Transverse colon (tissue), 4 donors: ENCODE measurements around the gene CRYBG3. TPM values are rescaled to one million over a fixed set of nuclear protein-coding genes. Genes with fewer than 3 reads are reported as not detected.
A peak's percentile ranks its signal among the peaks of the same experiment; 100 is the strongest.
"Not testable (repeated sequence)": the region's sequence is repeated elsewhere in the genome, so short reads cannot be mapped to it uniquely, and the experiment has no call there.

Source experiments
- DNase-seq: peaks from one replicate; pipeline ENCODE4 v3.0.0-alpha.2; 2019
- H3K27ac ChIP-seq, 4 donors: fragments of 200-600 bp; sonication (generic); 2 replicates each; pipeline ENCODE4 v1.5.1; 2016 to 2018; ENCODE audit warnings: inconsistent platforms in 4 of 4
- H3K27me3 ChIP-seq: fragments of 200-600 bp; sonication (generic); 2 replicates; pipeline ENCODE4 v1.5.1; 2017; ENCODE audit warnings: inconsistent platforms
- H3K36me3 ChIP-seq, 4 donors: fragments of 200-600 bp; sonication (generic); 2 replicates each; pipeline ENCODE4 v1.5.1; 2017 to 2019; ENCODE audit warnings: inconsistent platforms in 4 of 4
- H3K4me1 ChIP-seq, 4 donors: fragments of 200-600 bp; sonication (generic); 2 replicates each; pipeline ENCODE4 v1.5.1; 2017 to 2020; ENCODE audit warnings: inconsistent platforms in 4 of 4
- H3K4me3 ChIP-seq, 4 donors: fragments of 200-600 bp; sonication (generic); 1 replicate in 1 of 4; 2 replicates in 3 of 4; pipeline versions ENCODE4 v1.5.1 to v1.6.1; 2017 to 2019; ENCODE audit warnings: inconsistent platforms in 4 of 4
- H3K9me3 ChIP-seq, 2 donors: fragments of 200-600 bp; sonication (generic); 2 replicates each; pipeline ENCODE4 v1.5.1; 2017 to 2019; ENCODE audit warnings: inconsistent platforms in 2 of 2
- EP300 ChIP-seq: sonication (generic); formaldehyde crosslinking; IDR thresholded peaks from one replicate; pipeline ENCODE4 v1.6.1; 2017; ENCODE audit warnings: antibody characterized with exemption, low read depth
- POLR2A ChIP-seq: fragments of 450-650 bp; IDR thresholded peaks from one replicate; pipeline ENCODE4 v1.6.1; 2016; ENCODE audit warnings: antibody characterized with exemption, mild to moderate bottlenecking, moderate library complexity
- POLR2AphosphoS5 ChIP-seq, 3 donors: sonication (generic); formaldehyde crosslinking; IDR thresholded peaks; one replicate each; pipeline ENCODE4 v1.6.1; 2016; ENCODE audit warnings: antibody characterized with exemption in 3 of 3
- WGBS, 2 donors: methylation state at CpG; one replicate each; pipeline ENCODE4 v1.1.5; 2018; ENCODE audit warnings: low coverage in 1 of 2; 5-methylcytosine and 5-hydroxymethylcytosine counted together
- in situ Hi-C, 4 donors: fragments of 200-750 bp; cut with MboI; loops; one replicate each; pipeline versions ENCODE4 v1.15.0 to v1.15.1; 2017; ENCODE audit warnings: low sequenced_read_pairs in 3 of 4, low pct_ligation_motif_present in 1 of 4, low pct_unique_long_range_greater_than_20kb in 1 of 4
- intact Hi-C: fragments of 100-400 bp; cut with DNase I; formaldehyde crosslinking; loops from one replicate; pipeline ENCODE4 v1.15.1; 2023; ENCODE audit warnings: low total_unique reads
- total RNA-seq, 4 donors: library from RNA; depleted of rRNA; stranded (reverse); fragments of >200 nt; gene quantifications; one replicate each; pipeline ENCODE4 v1.1.0, GENCODE V29; 2016
- TF ChIP-seq, protein P1 (sequence below), 5 experiments: fragments of 200-600 bp in 3 of 5; fragments of 450-650 bp in 2 of 5; sonication (generic) in 3 of 5; IDR thresholded peaks; 1 replicate in 2 of 5; 2 replicates in 3 of 5; pipeline ENCODE4 v1.5.1; 2016 to 2017; ENCODE audit warnings: antibody characterized with exemption in 5 of 5, inconsistent platforms in 3 of 5, mild to moderate bottlenecking in 2 of 5, moderate library complexity in 1 of 5

Gene CRYBG3
- total RNA-seq, 4 donors from 2014 or later: 21.3 to 32.7 (median 27.9) TPM

DNA sequence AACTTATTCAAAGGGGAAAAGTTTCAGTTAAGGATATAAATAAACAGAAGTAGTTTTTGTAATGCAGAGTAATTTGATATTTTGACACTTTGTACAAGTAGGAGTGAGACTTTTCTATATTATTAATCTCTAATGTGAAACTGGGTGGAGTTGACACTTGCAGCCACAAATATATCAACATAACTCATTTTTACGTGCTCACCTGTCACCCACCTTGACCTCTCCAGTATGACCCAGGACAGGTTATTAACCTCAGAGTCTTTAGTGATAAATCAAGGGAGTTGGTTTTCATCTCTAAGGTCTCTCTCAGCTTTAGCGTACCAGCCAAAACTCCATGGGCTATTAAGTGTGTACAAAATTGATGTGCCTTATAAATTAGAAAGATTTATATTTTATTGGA lies 7.4 kb downstream of the CRYBG3 start:
- 74 to 91% methylated on average over 2 of the region's 2 CpGs for WGBS, 2 donors
- intact Hi-C loops (no loop called here), in situ Hi-C loops (no loop called here)
- no peak for DNase-seq
- H3K4me3 ChIP-seq: no peak overlapping the region
- H3K4me1 ChIP-seq: peaks cover 5 to 30% (median 9%) of the 10 kb centered on the region in 4 donors
- peak overlapping the region in 1 of 4 donors; percentile 28 for H3K27ac ChIP-seq
- H3K9me3 ChIP-seq: no peaks in the 10 kb centered on the region
- no peaks in the 10 kb centered on the region for H3K36me3 ChIP-seq
- TF ChIP-seq EP300 (no peak), POLR2A (no peak), POLR2AphosphoS5 (IDR thresholded peaks at IDR 0.05) (no peak)
- TF ChIP-seq, protein P1, sequence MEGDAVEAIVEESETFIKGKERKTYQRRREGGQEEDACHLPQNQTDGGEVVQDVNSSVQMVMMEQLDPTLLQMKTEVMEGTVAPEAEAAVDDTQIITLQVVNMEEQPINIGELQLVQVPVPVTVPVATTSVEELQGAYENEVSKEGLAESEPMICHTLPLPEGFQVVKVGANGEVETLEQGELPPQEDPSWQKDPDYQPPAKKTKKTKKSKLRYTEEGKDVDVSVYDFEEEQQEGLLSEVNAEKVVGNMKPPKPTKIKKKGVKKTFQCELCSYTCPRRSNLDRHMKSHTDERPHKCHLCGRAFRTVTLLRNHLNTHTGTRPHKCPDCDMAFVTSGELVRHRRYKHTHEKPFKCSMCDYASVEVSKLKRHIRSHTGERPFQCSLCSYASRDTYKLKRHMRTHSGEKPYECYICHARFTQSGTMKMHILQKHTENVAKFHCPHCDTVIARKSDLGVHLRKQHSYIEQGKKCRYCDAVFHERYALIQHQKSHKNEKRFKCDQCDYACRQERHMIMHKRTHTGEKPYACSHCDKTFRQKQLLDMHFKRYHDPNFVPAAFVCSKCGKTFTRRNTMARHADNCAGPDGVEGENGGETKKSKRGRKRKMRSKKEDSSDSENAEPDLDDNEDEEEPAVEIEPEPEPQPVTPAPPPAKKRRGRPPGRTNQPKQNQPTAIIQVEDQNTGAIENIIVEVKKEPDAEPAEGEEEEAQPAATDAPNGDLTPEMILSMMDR (IDR thresholded peaks at IDR 0.05): no peak
- no peaks in the 10 kb centered on the region for H3K27me3 ChIP-seq

DNA sequence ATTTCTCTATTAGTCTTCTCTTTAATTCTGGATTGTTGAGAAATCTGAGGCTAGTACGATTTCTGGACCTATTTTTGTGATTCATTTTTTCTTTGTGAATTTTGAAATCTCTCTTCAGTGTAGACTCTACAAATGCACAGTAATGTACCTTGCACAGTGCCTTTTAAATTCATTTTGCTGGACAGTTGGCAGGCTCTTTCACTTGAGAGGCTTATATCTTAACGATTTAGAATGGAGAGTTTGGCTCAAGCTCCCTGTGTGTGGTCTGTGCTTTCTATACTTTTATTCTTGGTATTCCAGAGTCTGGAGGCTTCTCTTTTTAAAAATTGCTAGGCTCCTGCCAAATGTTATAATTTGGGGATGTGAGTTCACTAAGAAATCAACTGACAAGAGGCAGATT lies 8.8 kb downstream of the CRYBG3 start:
- Histone ChIP-seq H3K9me3 (no peaks in the 10 kb centered on the region), H3K36me3 (no peaks in the 10 kb centered on the region), H3K27ac (peak overlapping the region in 1 of 4 donors; percentile 0), H3K4me1 (peaks cover 4 to 32% (median 6%) of the 10 kb centered on the region in 4 donors), H3K4me3 (no peak overlapping the region), H3K27me3 (no peaks in the 10 kb centered on the region)
- TF ChIP-seq, protein P1 (IDR thresholded peaks at IDR 0.05): no peak
- TF ChIP-seq POLR2AphosphoS5 (IDR thresholded peaks at IDR 0.05): no peak
- 54 to 78% methylated on average over 2 of the region's 2 CpGs for WGBS, 2 donors
- no peak for DNase-seq
- intact Hi-C loops: no loop called here
- in situ Hi-C loops: no loop called here

DNA sequence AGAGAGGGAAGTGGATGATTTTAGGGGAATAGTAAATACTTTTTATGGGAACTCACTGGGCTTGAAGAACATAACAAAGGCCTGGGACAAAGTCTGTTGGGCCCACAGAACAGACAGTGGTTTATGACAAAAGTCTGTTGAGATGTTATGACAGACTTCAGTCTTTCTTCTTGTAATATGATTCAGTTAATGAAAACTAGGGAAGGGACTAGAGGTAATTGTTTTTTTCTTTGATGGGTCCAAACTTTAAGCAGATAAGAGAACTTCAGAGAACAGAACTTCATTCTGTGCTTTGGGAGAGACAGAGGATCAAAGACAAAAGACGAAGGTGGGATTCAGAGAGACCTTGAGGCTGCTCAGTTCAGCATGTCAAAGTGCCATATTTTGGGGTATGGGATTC lies 9.3 kb downstream of the CRYBG3 start:
- no peak for TF ChIP-seq EP300
- TF ChIP-seq, protein P1 (IDR thresholded peaks at IDR 0.05): no peak
- no peak for TF ChIP-seq POLR2A
- no peak for TF ChIP-seq POLR2AphosphoS5 (IDR thresholded peaks at IDR 0.05)
- no peak overlapping the region for H3K4me3 ChIP-seq
- intact Hi-C loops (no loop called here), in situ Hi-C loops (no loop called here)
- H3K9me3 ChIP-seq: no peaks in the 10 kb centered on the region
- peaks cover 4 to 27% (median 6%) of the 10 kb centered on the region in 4 donors for H3K4me1 ChIP-seq
- 90 to 100% methylated on average over 1 of the region's 1 CpG for WGBS, 2 donors
- peak overlapping the region in 1 of 4 donors; percentile 0 for H3K27ac ChIP-seq
- DNase-seq: no peak
- H3K27me3 ChIP-seq: no peaks in the 10 kb centered on the region
- H3K36me3 ChIP-seq: no peaks in the 10 kb centered on the region

DNA sequence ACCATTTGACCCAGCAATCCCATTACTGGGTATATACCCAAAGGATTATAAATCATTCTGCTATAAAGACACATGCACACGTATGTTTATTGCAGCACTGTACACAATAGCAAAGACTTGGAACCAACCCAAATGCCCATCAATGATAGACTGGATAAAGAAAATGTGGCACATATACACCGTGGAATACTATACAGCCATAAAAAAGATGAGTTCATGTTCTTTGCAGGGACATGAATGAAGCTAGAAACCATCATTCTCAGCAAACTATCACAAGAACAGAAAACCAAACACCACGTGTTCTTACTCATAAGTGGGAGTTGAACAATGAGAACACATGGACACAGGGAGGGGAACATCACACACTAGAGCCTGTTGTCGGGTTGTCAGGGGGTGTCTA lies 11.4 kb downstream of the CRYBG3 start:
- H3K9me3 ChIP-seq, H3K27me3 ChIP-seq, H3K27ac ChIP-seq, H3K36me3 ChIP-seq, DNase-seq, H3K4me3 ChIP-seq, intact Hi-C loops, in situ Hi-C loops: not testable (repeated sequence)
- WGBS, 2 donors: 85 to 88% methylated on average over 3 to 4 of the region's 4 CpGs
- H3K4me1 ChIP-seq: peaks cover 0 to 16% (median 2%) of the 10 kb centered on the region in 4 donors

DNA sequence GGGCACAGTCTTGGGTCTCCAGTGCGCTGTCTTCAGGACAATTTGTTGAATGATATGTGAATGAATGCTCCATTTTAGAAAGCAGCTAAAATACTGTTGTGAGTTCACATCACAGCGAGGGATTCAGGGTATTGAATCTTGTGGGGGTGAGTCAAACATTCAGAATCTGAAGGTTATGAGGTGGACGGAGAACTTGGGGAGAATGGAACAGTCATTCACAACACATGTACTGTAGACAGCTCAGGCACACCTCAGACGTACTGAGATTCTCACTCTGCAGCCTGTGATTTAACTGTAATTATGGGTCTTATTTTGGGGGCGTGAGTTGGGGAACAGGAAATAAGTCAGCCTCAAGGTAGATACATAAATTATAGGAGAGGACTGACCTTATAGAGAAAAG lies 13.9 kb downstream of the CRYBG3 start:
- no peaks in the 10 kb centered on the region for H3K27me3 ChIP-seq
- H3K4me1 ChIP-seq: peaks cover 0 to 14% (median 4%) of the 10 kb centered on the region in 4 donors
- H3K36me3 ChIP-seq: no peaks in the 10 kb centered on the region
- TF ChIP-seq, protein P1 (IDR thresholded peaks at IDR 0.05): no peak
- no peak for TF ChIP-seq POLR2AphosphoS5 (IDR thresholded peaks at IDR 0.05)
- no peak for TF ChIP-seq EP300
- no peak for TF ChIP-seq POLR2A
- no peaks in the 10 kb centered on the region for H3K9me3 ChIP-seq
- H3K27ac ChIP-seq: no peak overlapping the region
- WGBS, 2 donors: 78 to 88% methylated on average over 4 to 5 of the region's 5 CpGs
- DNase-seq: no peak
- in situ Hi-C loops (no loop called here), intact Hi-C loops (no loop called here)
- no peak overlapping the region for H3K4me3 ChIP-seq
